Fibroblast of skin of left quadriceps (primary cell): ENCODE results near the gene HES5.

Source experiments
- DNase-seq, 2 experiments: peaks; one replicate each; pipeline ENCODE4 v3.0.0-alpha.2; 2013; ENCODE audit warnings: low read depth in 2 of 2

Gene HES5

DNA sequence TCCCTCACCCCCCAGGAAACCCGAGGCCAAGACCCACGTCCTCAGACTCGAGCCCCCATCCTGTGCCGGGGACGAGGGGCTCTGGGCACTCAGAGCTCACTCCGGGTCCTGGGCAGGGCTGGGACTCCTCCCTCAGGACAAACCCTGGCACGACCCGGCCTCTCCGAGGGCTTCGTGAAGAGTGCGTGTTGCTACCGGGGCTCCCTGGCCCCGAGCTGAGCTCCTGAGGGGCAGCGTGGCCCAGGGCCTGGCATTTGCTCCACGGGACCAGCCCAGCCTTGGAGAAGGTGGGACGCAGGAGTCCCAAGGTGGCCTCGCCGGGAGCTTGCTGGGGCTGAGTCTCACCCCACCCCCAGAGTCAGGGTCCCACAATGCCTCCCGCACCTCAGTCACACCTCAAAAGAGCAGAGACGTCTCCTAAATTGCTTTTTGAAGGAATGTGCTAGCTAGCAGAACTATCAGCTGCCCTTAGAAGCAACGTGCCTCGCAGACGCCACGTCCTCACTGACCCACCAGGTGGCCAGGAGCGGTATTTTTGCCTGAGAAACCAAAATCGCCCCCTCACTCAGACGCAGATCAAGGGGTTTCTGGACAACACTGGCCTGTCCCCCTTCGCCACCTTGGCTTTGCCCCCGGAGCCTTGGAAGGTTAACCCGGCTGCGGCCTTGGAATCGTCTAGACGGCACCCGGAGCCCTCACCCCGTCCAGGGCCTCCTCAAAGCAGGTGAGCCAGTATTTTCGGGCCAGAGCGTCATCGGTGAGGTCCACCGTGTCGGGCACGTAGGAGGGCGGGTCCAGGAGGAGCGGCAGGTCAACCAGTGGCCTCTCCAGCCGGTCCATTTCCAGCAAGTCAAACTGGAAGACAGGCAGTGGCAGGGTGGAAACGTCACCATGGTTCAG is 14.9 kb downstream of the HES5 start:
- no peak for DNase-seq

DNA sequence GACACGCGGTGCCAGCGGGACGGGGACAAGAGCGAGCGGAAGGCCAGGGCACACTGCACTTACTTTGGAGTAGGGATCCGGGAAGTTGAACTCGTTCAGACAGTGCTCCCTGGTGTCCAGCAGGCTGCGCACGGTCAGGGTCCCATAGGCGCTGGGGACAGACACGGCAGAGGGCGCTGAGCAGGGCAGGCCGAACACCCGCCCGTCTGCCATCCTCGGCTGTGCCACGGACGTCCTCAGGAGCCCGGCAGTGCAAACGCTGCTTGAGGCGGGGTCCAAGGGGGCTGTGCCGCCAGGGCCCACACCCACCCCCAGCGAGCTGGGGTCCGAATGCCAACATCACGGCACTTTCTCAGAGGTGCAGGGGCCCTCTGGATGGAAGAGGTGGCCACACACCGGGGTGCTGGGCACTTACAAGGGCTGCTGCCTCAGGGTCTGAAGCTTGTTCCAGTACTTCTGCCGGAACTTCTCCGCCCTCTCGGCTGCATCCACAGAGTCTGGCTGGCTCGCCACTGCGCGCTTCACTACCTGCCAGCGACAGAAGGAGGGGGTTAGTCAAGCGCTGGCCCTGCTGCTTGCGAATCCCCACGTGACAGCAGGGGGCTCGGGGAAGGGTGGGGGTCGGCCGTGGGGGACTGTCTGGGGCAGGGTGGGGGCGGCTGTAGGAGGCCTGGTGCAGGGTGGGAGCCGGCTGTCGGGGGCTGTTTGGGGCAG is 16.0 kb downstream of the HES5 start:
- no peak for DNase-seq

DNA sequence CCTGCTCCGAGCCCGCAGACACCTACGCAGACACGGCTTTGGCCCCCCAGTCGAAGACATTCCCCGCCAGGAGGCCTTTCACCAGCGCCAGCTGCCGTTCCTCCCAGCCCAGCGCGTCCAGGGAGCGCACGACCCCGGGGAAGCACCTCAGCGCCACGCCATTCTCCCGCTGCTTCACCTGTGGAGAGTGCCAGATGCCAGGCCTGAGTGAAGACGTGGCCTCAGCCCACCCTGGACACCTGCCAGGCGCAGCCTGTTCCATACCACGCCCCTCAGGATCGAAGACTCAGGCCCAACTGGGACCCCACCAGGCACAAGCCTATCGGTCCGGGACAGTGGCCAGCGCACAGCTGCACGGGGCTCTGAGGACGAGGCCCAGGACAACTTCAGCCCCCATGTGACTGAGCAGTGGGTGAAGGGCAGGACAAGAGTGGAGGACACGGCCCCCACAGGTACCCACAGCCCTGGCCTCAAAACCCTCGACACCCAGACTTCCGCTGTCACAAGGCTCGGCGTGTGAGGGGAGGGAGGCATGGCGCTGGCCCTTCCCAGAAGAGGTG is 17.1 kb downstream of the HES5 start:
- DNase-seq = no peak

DNA sequence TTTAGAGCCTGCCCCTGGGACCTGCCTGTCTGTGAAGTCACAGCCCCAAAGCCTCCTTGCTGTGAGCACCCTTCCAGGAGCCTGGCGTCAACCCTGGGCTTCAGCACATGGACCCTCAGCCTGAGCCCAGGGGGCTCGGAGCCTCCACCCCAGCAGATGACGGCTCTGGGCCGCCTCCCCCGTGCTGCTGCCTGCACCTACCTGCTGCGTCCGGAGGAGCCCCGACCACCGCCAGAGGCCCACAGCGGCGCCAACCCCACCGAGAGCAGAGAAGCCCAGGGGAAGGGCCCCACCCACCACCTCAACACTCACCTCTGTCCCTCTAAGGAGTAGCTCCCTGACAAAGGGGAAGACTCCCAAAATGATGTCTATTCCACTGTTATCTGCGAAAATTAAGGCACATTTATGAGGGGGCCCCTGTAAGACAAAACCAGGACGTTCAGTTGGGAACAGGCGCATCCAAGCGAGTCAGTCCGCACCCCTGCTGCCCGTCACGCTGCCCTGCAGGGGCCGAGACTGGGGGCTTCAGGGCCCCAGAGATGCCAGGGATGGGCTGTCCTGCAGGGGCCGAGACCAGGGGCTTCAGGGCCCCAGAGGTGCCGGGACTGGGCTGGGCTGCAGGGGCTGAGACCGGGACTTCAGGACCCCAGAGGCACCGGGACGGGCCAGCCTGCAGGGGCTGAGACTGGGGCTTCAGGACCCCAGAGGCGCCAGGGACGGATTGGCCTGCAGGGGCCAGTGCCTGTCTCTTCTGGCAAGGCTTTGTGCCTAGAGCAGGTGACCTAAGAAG is 19.5 kb downstream of the HES5 start:
- DNase-seq = no peak

GRCh38 chr1:2509589-2509988 is 20.5 kb downstream of the HES5 start:
- DNase-seq = no peak

- no peak for DNase-seq
Observed at GRCh38 chr1:2508751-2509150, 21.3 kb downstream of the HES5 start.

- DNase-seq = no peak
Observed at GRCh38 chr1:2508180-2508579, 21.9 kb downstream of the HES5 start.

DNA sequence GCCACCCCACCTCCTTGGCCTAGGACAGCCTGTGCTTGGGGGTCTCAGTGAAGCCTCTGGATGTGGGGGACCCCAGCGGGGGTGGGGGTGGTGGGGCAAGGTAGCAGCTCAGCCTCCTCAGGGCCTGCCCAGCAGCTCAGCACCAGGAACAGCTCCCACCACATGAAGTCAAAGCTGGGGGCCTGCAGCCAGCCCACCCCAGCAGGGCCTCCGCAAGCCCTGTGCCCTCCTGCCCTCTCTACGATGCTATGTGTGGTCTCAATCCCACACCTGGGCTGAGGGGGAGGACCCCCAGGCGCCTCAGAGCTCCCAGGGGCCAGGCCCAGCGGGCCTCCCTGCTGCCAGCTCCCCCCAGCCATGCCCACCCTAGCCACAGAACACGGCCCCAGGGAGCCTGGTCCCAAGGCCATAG is 22.3 kb downstream of the HES5 start:
- no peak for DNase-seq

GRCh38 chr1:2506901-2507565 is 23.0 kb downstream of the HES5 start:
- DNase-seq = no peak

DNA sequence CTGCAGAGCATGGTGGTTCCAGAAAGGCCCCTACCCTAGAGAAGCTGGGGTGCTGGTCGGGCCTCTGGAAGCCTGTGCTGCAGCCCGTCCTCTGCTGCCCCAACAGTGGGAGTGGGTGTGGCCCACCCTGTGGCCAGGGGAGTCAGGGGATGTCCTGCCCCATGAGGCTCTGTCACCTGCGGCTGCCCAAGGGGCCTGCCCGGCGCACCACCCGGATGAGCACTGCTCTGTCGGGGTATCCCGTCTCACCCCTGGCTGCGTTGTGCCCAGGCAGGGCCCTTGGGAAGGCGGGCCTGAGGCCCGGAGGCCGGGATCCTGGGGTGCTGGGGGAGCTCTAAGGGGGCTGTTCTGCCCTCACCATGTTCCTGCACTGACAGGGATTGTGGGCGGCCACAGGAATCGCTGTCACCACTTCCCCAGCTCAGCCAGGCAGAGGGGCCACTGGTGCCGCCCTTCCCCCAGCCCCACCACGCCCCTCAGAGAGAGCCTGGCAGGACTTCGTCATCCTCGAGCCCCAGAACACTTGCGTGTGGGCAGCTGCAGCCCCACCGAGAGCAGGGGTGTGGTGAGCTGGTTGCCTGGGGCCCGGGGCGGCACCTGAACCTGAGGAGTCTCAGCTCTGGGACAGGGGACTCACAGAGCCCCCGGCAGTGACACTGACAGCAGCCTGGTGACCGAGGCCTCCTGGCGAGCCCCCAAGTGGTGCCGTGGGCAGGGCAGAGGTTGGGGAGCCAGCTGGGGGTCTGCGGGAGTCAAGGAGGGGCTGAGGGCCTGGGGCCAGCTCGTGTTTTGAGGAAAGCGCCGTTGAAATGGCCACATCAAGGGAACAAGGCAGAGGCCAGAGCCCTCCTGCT is 23.8 kb downstream of the HES5 start:
- DNase-seq = no peak

GRCh38 chr1:2505461-2505994 is 24.5 kb downstream of the HES5 start:
- no peak for DNase-seq

- DNase-seq = no peak
Observed at GRCh38 chr1:2504949-2505272, 25.2 kb downstream of the HES5 start.

GRCh38 chr1:2504225-2504948 is 25.7 kb downstream of the HES5 start:
- DNase-seq = no peak

DNA sequence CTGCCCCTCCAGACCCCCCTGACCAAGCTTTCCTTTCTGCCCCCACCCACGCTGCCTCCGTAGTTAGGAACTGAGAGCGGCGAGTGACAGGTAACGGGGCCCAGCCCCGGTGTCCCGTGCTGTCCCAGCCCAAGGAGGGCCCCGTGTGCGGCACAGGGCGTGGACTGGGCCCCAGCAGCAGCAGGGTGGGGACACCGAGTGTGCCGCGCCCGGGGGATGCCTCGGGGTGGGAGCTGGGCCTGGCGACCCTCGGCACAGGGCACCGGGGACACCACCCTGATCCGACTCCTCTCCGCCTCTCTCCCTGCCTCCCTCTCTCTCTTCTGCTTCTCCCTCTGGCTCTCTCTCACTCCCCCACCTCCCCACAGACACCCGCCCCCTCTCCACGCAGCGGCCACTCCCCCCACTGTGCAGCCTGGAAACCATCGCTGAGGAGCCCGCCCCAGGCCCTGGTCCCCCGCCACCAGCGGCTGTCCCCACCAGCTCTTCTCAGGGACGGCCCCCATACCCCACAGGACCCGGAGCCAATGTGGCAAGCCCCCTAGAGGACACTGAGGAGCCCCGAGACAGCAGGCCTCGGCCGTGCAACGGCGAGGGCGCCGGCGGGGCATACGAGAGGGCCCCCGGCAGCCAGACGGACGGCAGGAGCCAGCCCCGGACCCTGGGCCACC is 26.4 kb downstream of the HES5 start:
- DNase-seq = no peak

- DNase-seq = no peak
Observed at GRCh38 chr1:2502661-2503553, 27.2 kb downstream of the HES5 start.

DNA sequence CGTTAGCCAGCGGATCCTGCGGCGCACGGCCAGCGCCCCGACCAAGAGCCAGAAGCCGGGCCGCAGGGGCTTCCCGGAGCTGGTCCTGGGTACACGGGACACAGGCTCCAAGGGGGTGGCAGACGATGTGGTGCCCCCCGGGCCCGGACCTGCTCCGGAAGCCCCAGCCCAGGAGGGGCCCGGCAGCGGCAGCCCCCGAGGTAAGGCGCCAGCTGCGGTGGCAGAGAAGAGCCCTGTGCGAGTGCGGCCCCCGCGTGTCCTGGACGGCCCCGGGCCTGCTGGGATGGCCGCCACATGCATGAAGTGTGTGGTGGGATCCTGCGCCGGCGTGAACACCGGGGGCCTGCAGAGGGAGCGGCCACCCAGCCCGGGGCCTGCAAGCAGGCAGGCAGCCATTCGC is 27.9 kb downstream of the HES5 start:
- DNase-seq = no peak

DNA sequence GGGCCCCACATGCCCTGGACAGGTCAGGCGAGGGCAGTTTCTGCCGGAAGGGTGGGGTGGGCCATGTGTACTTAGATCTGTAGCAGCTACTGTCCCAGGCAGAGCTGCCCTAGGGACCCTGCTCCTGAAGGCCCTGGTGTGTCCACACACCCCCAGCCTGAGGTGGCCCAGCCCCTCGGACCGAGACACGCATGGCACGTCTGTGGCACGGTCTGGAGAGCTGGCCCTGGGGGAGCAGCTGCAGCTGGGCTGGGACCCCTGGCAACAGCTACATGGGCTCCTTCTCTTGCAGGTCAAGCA is 28.3 kb downstream of the HES5 start:
- DNase-seq = no peak

- DNase-seq = no peak
Observed at GRCh38 chr1:2501041-2501819, 28.8 kb downstream of the HES5 start.
